Kidney capillary endothelial cell (primary cell): ENCODE data around the gene TDRD6.
"Not testable (repeated sequence)": the region's sequence is repeated elsewhere in the genome, so short reads cannot be mapped to it uniquely, and the experiment has no call there.

ENCODE experiments used
- DNase-seq: peaks from one replicate; pipeline ENCODE4 v3.0.0-alpha.2; 2018; ENCODE audit warnings: low spot score

TDRD6 gene

GRCh38 chr6:46687619-46688097 is at the start of gene TDRD6:
TDRD6 (plus strand) TSS chr6:46687885; CDS start chr6:46688129, 244 bp downstream.
- DNase-seq = no peak

GRCh38 chr6:46637933-46638332 is 49.8 kb upstream of the TDRD6 start:
- no peak for DNase-seq

DNA sequence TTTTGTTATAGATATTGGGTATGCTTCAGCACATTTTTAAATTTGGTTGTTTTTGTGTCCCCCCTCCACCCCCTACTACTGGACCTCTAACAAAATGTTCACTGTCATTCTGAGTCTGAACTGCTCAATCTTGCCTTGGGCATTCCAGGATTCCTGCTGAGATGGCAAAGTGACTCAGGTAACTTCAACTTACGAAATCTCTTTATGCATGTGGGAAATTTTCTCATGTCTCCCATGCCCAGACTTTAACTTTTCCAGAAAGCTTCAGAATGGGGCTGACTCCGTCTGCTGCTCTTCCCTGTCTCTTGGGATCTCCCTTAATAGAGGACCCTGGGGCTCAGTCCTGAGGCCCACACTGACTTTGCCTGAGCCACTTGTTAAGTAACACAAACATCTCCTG is 49.0 kb upstream of the TDRD6 start:
- no peak for DNase-seq

- DNase-seq = no peak
These were observed 44.5 kb upstream of the TDRD6 start for GRCh38 chr6:46642928-46643751.

- DNase-seq = no peak
These were observed 42.4 kb upstream of the TDRD6 start for GRCh38 chr6:46645265-46645664.

- DNase-seq = not testable (repeated sequence)
These were observed 39.6 kb upstream of the TDRD6 start for GRCh38 chr6:46648108-46648507.

DNA sequence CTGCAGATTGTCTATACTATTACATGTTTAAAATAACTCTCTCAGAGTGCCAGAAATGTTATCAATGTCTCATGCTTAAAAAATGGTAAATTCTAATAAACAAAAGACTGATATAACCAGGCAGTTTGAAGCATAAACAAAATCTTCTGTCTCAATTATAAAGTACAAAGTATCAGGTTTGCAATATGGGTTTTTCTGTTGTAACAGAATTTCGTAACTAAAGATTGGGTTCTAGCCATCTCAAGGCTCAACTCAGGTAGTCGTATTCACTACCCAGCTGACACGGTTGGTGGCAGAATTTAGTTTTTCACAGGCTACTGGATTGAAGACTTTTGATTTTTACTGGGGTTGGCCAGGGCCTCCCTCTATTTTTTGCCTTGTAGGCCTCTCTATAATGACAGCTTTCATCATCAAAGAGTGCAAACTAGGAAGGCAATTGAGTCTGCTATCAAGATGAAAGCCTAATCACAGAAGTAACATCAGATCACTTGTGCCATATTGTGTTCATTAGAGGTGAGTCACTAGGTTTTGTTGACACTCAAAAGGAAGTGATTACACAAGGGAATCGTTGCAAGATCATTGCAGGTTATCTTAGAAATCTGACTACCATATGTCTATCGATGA is 38.7 kb upstream of the TDRD6 start:
- no peak for DNase-seq

- DNase-seq = no peak
These were observed 36.7 kb upstream of the TDRD6 start for GRCh38 chr6:46651006-46651405.

DNA sequence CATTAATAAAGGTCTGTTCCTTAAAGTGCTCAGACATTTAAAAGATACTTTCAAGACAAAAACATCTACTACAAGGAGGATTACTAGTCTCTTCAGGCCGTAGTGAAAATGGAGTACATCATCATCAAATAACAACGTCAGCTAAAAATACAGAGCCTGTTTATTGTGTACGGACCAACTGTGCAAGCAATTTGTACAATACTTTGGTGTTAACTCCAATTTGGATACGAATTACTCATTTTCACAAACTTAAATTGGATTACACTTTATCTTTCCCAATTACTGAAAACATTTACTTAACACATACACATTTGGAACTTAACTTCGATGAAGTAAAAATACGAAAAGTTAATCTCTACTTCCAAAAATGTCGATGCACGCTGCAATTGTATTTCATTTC is 35.9 kb upstream of the TDRD6 start:
- no peak for DNase-seq

GRCh38 chr6:46652232-46652602 is 35.5 kb upstream of the TDRD6 start:
- DNase-seq = no peak

DNA sequence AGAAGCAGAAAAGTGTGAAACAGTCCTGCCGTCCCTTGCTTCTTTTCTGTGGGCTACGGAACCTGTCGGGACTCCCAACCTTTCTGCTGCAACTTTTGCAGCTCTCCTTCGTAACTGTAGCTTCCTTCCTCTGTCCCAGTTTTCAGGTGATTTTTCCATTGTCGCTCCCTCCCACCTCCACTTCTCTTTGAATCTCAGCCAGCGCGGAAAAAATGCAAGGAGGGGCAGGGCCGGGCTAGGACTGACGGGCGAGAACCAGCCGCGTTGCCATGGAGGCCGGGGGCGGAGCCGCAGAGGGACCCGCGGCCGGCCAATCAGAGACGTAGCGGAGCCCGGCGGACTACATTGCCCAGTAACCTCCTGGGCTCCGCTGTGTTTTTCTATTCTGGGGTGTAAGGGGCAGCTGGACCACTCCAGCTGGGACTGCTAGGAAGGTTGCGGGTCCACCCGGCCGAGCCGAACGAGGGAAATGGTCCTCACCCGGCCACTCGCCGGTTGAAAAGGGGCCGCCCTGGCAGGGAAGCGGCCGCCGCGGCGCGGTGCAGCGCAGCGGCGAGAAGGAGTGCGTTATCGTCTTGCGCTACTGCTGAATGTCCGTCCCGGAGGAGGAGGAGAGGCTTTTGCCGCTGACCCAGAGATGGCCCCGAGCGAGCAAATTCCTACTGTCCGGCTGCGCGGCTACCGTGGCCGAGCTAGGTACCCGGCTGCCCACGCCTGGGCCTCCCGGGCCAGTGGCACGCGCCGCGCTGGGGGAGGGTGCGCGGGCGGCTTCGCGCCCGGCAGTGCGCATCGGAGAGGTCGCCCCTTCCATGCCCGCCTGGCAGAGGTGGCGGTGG is 34.9 kb upstream of the TDRD6 start, which contains the start of the genes CYP39A1 and SLC25A27:
CYP39A1 (minus strand) TSS at position 216 of the 836 bp plus-strand sequence. CDS start 236 bp downstream, outside the sequence.
SLC25A27 (plus strand) TSS at position 373 of the 836 bp plus-strand sequence; CDS start at position 591, 218 bp downstream.
- DNase-seq = peak; percentile 84

DNA sequence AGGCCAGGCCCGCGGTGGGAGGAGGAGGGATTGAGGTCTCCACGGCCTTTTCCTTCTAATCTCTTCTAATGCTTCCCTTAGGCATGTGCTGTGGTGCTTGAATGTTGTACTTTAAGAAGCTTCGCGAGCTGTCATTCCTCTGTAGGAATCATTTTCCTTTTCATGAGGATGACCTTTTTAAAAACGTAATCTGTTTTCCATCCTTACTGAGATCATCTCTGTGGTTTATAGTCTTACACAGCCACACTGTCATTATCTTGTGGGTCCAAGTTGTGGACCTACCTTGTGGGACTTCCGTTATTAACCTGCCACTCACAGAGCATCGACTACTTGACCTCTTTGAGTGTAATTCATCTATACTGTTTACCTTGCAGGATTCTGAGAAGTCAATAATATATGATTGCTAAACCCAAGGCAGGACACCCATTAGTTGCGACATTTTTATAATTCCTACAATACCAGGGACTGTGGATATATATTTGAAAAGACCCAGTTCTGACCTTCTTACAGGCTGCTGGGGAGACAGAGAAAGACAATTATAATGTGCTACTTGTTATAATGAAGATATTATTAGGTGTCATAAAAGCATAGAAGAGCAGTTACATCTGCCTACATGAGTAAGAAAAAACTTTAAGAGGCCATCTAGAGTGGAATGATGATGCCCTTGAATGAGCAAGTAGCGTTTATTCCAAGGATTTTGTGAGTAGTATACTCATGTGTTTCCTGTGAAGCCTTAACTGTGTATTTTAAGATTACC is 34.1 kb upstream of the TDRD6 start:
- DNase-seq = no peak

- DNase-seq = no peak
These were observed 31.9 kb upstream of the TDRD6 start for GRCh38 chr6:46655803-46656202.

- DNase-seq = no peak
These were observed 30.0 kb upstream of the TDRD6 start for GRCh38 chr6:46657642-46658041.

GRCh38 chr6:46661483-46661882 is 26.2 kb upstream of the TDRD6 start:
- DNase-seq = no peak

- no peak for DNase-seq
These were observed 20.3 kb upstream of the TDRD6 start for GRCh38 chr6:46667377-46667776.

DNA sequence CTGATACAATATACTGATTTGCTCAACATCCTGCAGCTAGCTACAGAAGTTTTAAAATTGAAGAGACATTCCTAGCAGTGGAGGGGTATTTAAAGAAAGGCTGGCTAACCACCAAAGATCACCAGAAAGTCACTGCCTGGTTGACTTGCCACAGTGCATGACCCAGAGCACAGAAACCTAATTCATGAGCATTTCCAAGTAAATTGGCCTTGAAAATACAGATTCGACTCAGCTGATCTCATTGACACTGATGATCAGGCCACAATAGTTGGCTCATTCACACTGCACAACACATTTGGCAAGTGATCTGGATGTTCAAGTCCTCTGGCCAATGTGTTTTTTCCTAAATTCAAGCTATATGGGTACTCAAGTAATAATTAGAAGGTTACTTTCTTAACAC is 13.3 kb upstream of the TDRD6 start:
- DNase-seq = no peak

DNA sequence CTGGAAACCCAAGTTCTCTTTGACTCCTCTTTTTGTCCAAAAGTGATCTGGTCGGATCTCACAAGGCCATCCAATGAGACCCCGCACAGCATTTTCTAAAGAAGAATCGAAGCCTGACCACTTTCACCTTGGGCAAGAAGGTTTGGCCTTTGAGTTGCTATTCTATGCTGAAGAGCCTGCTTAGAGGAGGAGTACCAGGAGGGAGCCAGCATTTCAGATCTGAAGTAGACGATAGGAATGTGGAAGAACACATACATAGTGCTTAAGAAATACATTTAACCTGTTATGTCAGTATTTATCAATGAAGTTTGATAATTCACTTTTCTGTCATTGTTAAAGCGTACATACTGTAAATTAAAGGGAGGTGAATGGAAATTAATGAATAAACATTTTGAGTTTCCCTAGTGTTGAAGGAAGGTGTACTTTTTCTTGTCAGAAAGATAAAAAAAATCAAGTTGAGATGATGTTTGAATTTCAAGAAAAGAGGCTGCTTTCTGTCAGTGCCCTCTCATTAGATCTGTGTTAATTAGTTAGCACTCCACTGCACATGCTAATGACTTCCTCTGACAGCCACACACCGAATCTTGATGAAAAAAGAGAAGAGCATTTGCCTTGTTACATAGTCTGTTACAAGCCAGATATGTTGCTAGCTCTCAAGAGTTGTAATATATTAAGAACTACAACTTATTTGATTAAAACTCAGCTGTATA is 10.9 kb upstream of the TDRD6 start:
- DNase-seq = no peak

GRCh38 chr6:46677314-46677654 is 10.4 kb upstream of the TDRD6 start:
- DNase-seq = no peak

GRCh38 chr6:46684771-46685170 is 2.9 kb upstream of the TDRD6 start:
- no peak for DNase-seq
